ENCODE results near the gene GSG1L.

The GSG1L gene

GRCh38 chr16:28041615-28042014 lies 21.9 kb downstream of the GSG1L start:
- no peak for DNase-seq (ENCODE audit: low read depth in 2 of 2)
- TF ChIP-seq CTCF (IDR thresholded peaks at IDR 0.05; ENCODE audit: low read depth, low read length): no peak

DNA sequence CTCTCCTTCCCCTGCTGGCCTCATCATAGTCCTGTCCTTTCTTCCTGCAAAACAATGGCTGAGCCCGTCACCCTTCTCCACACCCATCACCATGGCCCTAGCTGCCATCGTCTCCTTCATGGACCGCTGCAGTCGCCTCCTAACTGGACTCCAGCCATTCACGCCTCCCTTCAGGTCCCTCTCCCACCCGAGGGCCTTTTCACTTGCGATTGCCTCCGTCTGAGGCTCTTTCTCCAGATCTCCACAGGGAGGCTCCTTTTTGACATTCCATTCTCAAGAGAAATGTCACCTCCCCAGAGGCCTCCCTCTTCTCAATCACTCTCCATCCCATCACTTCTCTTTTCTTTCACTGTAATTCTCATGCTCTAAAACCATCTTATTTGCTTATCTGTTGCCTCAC lies 23.5 kb downstream of the GSG1L start:
- DNase-seq (ENCODE audit: low read depth in 2 of 2): no peak
- no peak overlapping the region for H3K4me3 ChIP-seq (replicated peaks in 1 of 2; ENCODE audit: low read depth in 2 of 2, low read length in 2 of 2)
- TF ChIP-seq CTCF (IDR thresholded peaks at IDR 0.05; ENCODE audit: low read depth, low read length): no peak

More at GRCh38 chr16:28041615-28042014, 21.9 kb downstream of the GSG1L start:
- no peak overlapping the region for H3K4me3 ChIP-seq (replicated peaks in 1 of 2; ENCODE audit: low read depth in 2 of 2, low read length in 2 of 2)

GRCh38 chr16:28039493-28039892 lies 24.0 kb downstream of the GSG1L start:
- TF ChIP-seq CTCF (IDR thresholded peaks at IDR 0.05; ENCODE audit: low read depth, low read length): no peak
- H3K4me3 ChIP-seq (replicated peaks in 1 of 2; ENCODE audit: low read depth in 2 of 2, low read length in 2 of 2): no peak overlapping the region

DNA sequence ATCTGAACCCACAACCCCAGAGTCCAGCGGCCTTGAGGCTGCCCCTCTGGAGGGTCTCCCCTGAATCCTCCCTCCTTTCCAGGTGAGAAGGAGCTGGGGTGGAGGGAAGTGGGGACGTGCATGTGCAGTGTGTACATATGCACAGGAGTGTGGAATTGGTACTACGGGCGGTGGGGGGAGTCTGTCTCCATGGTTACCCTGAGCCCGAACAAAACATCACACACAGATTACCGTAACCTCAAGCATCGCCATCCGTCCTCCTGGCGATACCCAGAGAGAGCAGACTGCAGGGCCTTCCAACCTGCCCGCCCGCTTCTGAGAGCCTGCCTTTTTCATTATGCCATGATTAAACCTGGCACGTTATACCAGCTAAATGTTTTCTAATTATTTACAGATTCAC lies 25.1 kb downstream of the GSG1L start:
- no peak overlapping the region for H3K4me3 ChIP-seq (replicated peaks in 1 of 2; ENCODE audit: low read depth in 2 of 2, low read length in 2 of 2)
- no peak for DNase-seq (ENCODE audit: low read depth in 2 of 2)
- no peak for TF ChIP-seq CTCF (IDR thresholded peaks at IDR 0.05; ENCODE audit: low read depth, low read length)

More at GRCh38 chr16:28039493-28039892, 24.0 kb downstream of the GSG1L start:
- no peak for DNase-seq (ENCODE audit: low read depth in 2 of 2)

GRCh38 chr16:28035866-28036393 lies 27.6 kb downstream of the GSG1L start:
- TF ChIP-seq CTCF (IDR thresholded peaks at IDR 0.05; ENCODE audit: low read depth, low read length): no peak
- no peak for DNase-seq (ENCODE audit: low read depth in 2 of 2)
- no peak overlapping the region for H3K4me3 ChIP-seq (replicated peaks in 1 of 2; ENCODE audit: low read depth in 2 of 2, low read length in 2 of 2)

DNA sequence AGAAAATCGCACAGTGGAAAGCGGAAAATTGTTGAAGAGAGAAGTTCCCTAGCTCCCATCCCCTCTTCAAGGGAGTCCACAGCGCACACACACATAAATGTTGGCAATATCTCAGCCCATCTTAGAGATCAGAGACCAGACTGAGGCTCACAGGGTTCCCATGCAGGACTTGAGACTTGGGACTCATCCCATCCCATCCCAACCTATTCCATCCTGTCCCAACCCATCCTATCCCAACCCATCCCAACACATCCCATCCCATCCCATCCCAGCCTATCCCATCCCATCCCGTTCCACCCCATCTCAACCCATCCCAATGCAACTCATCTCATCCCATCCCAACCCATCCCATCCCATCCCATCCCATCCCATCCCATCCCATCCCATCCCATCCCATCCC lies 29.6 kb downstream of the GSG1L start:
- no peak for TF ChIP-seq CTCF (IDR thresholded peaks at IDR 0.05; ENCODE audit: low read depth, low read length)
- no peak overlapping the region for H3K4me3 ChIP-seq (replicated peaks in 1 of 2; ENCODE audit: low read depth in 2 of 2, low read length in 2 of 2)
- DNase-seq (ENCODE audit: low read depth in 2 of 2): no peak

DNA sequence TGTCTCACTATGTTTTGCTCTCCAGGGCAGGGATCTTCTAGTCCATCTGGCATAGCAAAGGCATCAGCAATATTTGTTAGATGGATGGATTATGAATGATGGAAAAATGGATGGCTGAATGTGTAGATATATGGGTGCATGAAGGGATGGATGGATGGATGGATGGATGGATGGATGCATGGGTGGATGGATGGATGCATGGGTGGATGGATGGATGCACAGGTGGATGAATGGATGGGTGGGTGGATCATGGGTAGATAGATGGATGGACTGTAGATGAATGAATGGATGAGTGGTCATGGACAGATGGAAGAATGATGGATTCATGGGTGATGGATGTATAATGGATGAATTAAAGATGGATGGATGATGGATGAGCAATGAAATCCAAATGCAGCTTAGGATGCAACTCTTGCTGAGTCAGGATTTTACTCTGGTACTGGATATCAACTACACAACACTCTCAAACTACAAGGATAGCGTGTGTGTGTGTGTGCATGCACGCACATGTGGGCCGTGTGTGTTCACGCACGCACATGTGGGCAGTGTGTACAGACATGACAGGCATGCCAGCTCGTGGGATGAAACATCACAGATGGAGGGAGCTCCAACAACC lies 34.0 kb downstream of the GSG1L start:
- DNase-seq (ENCODE audit: low read depth in 2 of 2): no peak
- TF ChIP-seq CTCF (IDR thresholded peaks at IDR 0.05; ENCODE audit: low read depth, low read length): no peak
- H3K4me3 ChIP-seq (replicated peaks in 1 of 2; ENCODE audit: low read depth in 2 of 2, low read length in 2 of 2): no peak overlapping the region
